GM21529 (cell line): ENCODE data around the gene BORCS8.

ENCODE experiments used
- ATAC-seq: cut with Tn5 transposase; IDR thresholded peaks from one replicate; pipeline ENCODE4 v1.9.1; 2021; ENCODE audit not compliant: unreplicated experiment

BORCS8 gene

GRCh38 chr19:19214892-19215291 is 22.9 kb upstream of the BORCS8 start:
- no peak for ATAC-seq

GRCh38 chr19:19214159-19214490 is 22.2 kb upstream of the BORCS8 start:
- ATAC-seq = no peak

- ATAC-seq = no peak
These were observed 21.6 kb upstream of the BORCS8 start for GRCh38 chr19:19213426-19214158.

- ATAC-seq = no peak
These were observed 21.0 kb upstream of the BORCS8 start for GRCh38 chr19:19212916-19213315.

GRCh38 chr19:19211499-19212420 is 19.8 kb upstream of the BORCS8 start, which contains the start of gene NCAN:
Gene NCAN (plus strand): TSS chr19:19211958. CDS start chr19:19216954, 4,996 bp downstream.
- no peak for ATAC-seq

GRCh38 chr19:19209372-19209771 is 17.4 kb upstream of the BORCS8 start:
- ATAC-seq = no peak

GRCh38 chr19:19207637-19208572 is 16.0 kb upstream of the BORCS8 start:
- ATAC-seq = no peak

- ATAC-seq = no peak
These were observed 15.0 kb upstream of the BORCS8 start for GRCh38 chr19:19206938-19207337.

- ATAC-seq = no peak
These were observed 13.8 kb upstream of the BORCS8 start for GRCh38 chr19:19205416-19206410.

- ATAC-seq = no peak
These were observed 12.2 kb upstream of the BORCS8 start for GRCh38 chr19:19204181-19204580.

- ATAC-seq = peak; percentile 67
These were observed 11.3 kb upstream of the BORCS8 start, which contains the start of gene NR2C2AP for GRCh38 chr19:19203012-19203856. Gene NR2C2AP (minus strand): TSS chr19:19203414. CDS start chr19:19203060, 354 bp downstream.

- ATAC-seq = no peak
These were observed 10.7 kb upstream of the BORCS8 start for GRCh38 chr19:19202707-19203011.

- no peak for ATAC-seq
These were observed 10.0 kb upstream of the BORCS8 start for GRCh38 chr19:19201697-19202630.

GRCh38 chr19:19193926-19194325 is 2.0 kb upstream of the BORCS8 start:
- no peak for ATAC-seq

- ATAC-seq = no peak
These were observed 1.0 kb upstream of the BORCS8 start for GRCh38 chr19:19192910-19193423.

GRCh38 chr19:19191768-19192077 is 229 bp downstream of the BORCS8 start:
- no peak for ATAC-seq

- ATAC-seq = no peak
These were observed 5.2 kb downstream of the BORCS8 start for GRCh38 chr19:19186742-19187141.
